B cell (primary cell): ENCODE data around the gene BLCAP. TPM values are rescaled to one million over a fixed set of nuclear protein-coding genes. Genes with fewer than 3 reads are reported as not detected.

Experiments
- ATAC-seq: fragments of 200-7000 bp; cut with Tn5 transposase; one replicate; pipeline ENCODE4 v1.10.0; 2021; ENCODE audit warnings: low read depth, mild to moderate bottlenecking, moderate number of reproducible peaks, moderate library complexity
- CTCF ChIA-PET: fragments of 350-600 bp; sonication (Branson Sonifier 250); formaldehyde crosslinking; loops from one replicate; lab custom pipeline; 2021; ENCODE audit warnings: antibody characterized with exemption, inconsistent platforms; lab: Charles Lee
- POLR2A ChIA-PET: fragments of 350-600 bp; sonication (Branson Sonifier 250); formaldehyde crosslinking; loops from one replicate; lab custom pipeline; 2021; ENCODE audit warnings: antibody characterized with exemption; lab: Charles Lee
- DNase-seq: peaks from one replicate; pipeline ENCODE4 v3.0.0; 2013
- H2AFZ ChIP-seq: 2 replicates; pipeline ENCODE4 v1.6.1; 2012; ENCODE audit warnings: mild to moderate bottlenecking, low read depth, low read length; ENCODE audit not compliant: insufficient read depth, poor library complexity, severe bottlenecking
- H3K27ac ChIP-seq, 2 donors: 1 replicate in 1 of 2; 2 replicates in 1 of 2; pipeline ENCODE4 v1.5.1; 2012 to 2013; ENCODE audit warnings: low read length in 2 of 2, mild to moderate bottlenecking in 2 of 2, moderate library complexity in 1 of 2
- H3K27me3 ChIP-seq, 4 experiments: fragments of 200-600 bp in 1 of 4; sonication (generic) in 1 of 4; replicated peaks in 1 of 4; 1 replicate in 2 of 4; 2 replicates in 2 of 4; pipeline versions ENCODE4 v1.6.1 to v1.7.0; 2013 to 2016; ENCODE audit warnings: low read length in 3 of 4, mild to moderate bottlenecking in 2 of 4, mixed read lengths in 1 of 4, moderate library complexity in 1 of 4; ENCODE audit not compliant: insufficient read depth in 4 of 4, control insufficient read depth in 3 of 4; ENCODE audit errors: control extremely low read depth in 1 of 4
- H3K36me3 ChIP-seq, 2 experiments: replicated peaks in 1 of 2; 1 replicate in 1 of 2; 2 replicates in 1 of 2; pipeline versions ENCODE4 v1.6.1 to v1.7.1; 2013; ENCODE audit warnings: low read length in 1 of 2; ENCODE audit not compliant: insufficient read depth in 2 of 2, control insufficient read depth in 1 of 2; ENCODE audit errors: control extremely low read depth in 1 of 2, extremely low read depth in 1 of 2
- H3K4me1 ChIP-seq, 2 donors: fragments of 200-600 bp in 1 of 2; sonication (generic) in 1 of 2; 1 replicate in 1 of 2; 2 replicates in 1 of 2; pipeline versions ENCODE4 v1.5.1 to v1.6.1; 2013 to 2017; ENCODE audit warnings: low read length in 2 of 2; ENCODE audit not compliant: control insufficient read depth in 2 of 2, insufficient read depth in 2 of 2
- H3K4me2 ChIP-seq: replicated peaks from 2 replicates; pipeline ENCODE3; 2012; ENCODE audit warnings: mild to moderate bottlenecking, low read depth, low read length; ENCODE audit not compliant: poor library complexity, severe bottlenecking
- H3K4me3 ChIP-seq, 5 experiments: fragments of 200-600 bp in 1 of 5; sonication (generic) in 1 of 5; 1 replicate in 3 of 5; 2 replicates in 2 of 5; pipeline versions ENCODE4 v1.5.1 to v1.7.0; 2011 to 2016; ENCODE audit warnings: low read length in 4 of 5, mild to moderate bottlenecking in 4 of 5, low read depth in 2 of 5, control low read depth in 1 of 5, moderate library complexity in 1 of 5; ENCODE audit not compliant: insufficient read depth in 1 of 5; ENCODE audit errors: control extremely low read depth in 1 of 5, extremely low read depth in 1 of 5
- H3K79me2 ChIP-seq: fragments of 200-600 bp; sonication (generic); one replicate; pipeline ENCODE4 v1.6.0; 2016; ENCODE audit warnings: low read length; ENCODE audit not compliant: control insufficient read depth, insufficient read depth
- H3K9ac ChIP-seq: fragments of 200-600 bp; sonication (generic); 2 replicates; pipeline ENCODE4 v1.6.1; 2017; ENCODE audit warnings: mild to moderate bottlenecking, low read length, moderate library complexity
- H3K9me3 ChIP-seq, 3 donors: one replicate each; pipeline versions ENCODE4 v1.6.1 to v1.7.1; 2013; ENCODE audit warnings: low read length in 2 of 3; ENCODE audit not compliant: control insufficient read depth in 2 of 3, insufficient read depth in 1 of 3; ENCODE audit errors: control extremely low read depth in 1 of 3
- H4K20me1 ChIP-seq: 2 replicates; pipeline ENCODE4 v1.6.0; 2012; ENCODE audit warnings: mild to moderate bottlenecking, low read length; ENCODE audit not compliant: insufficient read depth, control insufficient read depth, poor library complexity, severe bottlenecking
- H3K27ac Mint-ChIP-seq: one replicate; pipeline ENCODE4 v1.8.0; 2021; ENCODE audit warnings: mixed read lengths
- H3K27me3 Mint-ChIP-seq: one replicate; pipeline ENCODE4 v1.8.0; 2021; ENCODE audit warnings: mixed read lengths
- H3K4me1 Mint-ChIP-seq: one replicate; pipeline ENCODE4 v1.8.0; 2021; ENCODE audit warnings: mixed read lengths
- H3K4me3 Mint-ChIP-seq: one replicate; pipeline ENCODE4 v1.8.0; 2021; ENCODE audit warnings: mixed read lengths
- H3K9me3 Mint-ChIP-seq: one replicate; pipeline ENCODE4 v1.8.0; 2022; ENCODE audit warnings: mixed read lengths; ENCODE audit not compliant: insufficient read depth
- CTCF ChIP-seq: fragments of 200-600 bp; IDR thresholded peaks from one replicate; pipeline ENCODE4 v1.8.0; 2022; ENCODE audit warnings: antibody characterized with exemption, mild to moderate bottlenecking
- EZH2 ChIP-seq: IDR thresholded peaks from 2 replicates; pipeline ENCODE4 v1.6.1; 2012; ENCODE audit warnings: borderline replicate concordance, low read depth, mild to moderate bottlenecking, moderate library complexity, low read length; ENCODE audit not compliant: insufficient read depth, poor library complexity, severe bottlenecking
- WGBS: methylation state at CpG from one replicate; pipeline ENCODE4 v1.1.5; 2013; ENCODE audit warnings: missing lambda C conversion rate; ENCODE audit not compliant: insufficient coverage; 5-methylcytosine and 5-hydroxymethylcytosine counted together
- intact Hi-C: fragments of 100-400 bp; cut with micrococcal nuclease; formaldehyde crosslinking; loops from one replicate; pipeline ENCODE4 v1.10.0; 2022
- polyA plus RNA-seq: library from polyadenylated mRNA; depleted of rRNA; stranded (reverse); fragments of >200 nt; gene quantifications from 2 replicates; pipeline ENCODE4 v1.2.3, GENCODE V29; 2012
- total RNA-seq, 2 donors: library from RNA; stranded (reverse); fragments of 120-200 nt in 1 of 2; gene quantifications; 1 replicate in 1 of 2; 2 replicates in 1 of 2; pipeline versions ENCODE4 v1.2.3 to v1.2.4, GENCODE V29; 2013 to 2022

Gene BLCAP
- total and polyA plus RNA-seq, 2 donors (not counting 1 experiment from before 2014, with no cell fraction given) = 56.2 to 188 TPM

GRCh38 chr20:37540001-37540400 is 12.3 kb upstream of the BLCAP start:
- CTCF ChIA-PET = no interaction called here
- Histone ChIP-seq H3K27ac (no peak overlapping the region), H3K79me2 (no peaks in the 10 kb centered on the region), H3K27me3 (peaks cover 0 to 9% (median 0%) of the 10 kb centered on the region in 4 experiments), H4K20me1 (no peaks in the 10 kb centered on the region), H3K4me2 (no peak overlapping the region), H3K9me3 (no peaks in the 10 kb centered on the region), H3K9ac (no peak overlapping the region), H3K4me3 (no peak overlapping the region), H3K36me3 (no peaks in the 10 kb centered on the region), H2AFZ (no peak overlapping the region), H3K4me1 (no peaks in the 10 kb centered on the region)
- DNase-seq = no peak
- H3K27ac Mint-ChIP-seq = no peak overlapping the region
- POLR2A ChIA-PET = no interaction called here
- H3K4me3 Mint-ChIP-seq = no peak overlapping the region
- H3K9me3 Mint-ChIP-seq = no peaks in the 10 kb centered on the region
- H3K27me3 Mint-ChIP-seq = peaks cover 20% of the 10 kb centered on the region
- no peak for ATAC-seq
- no CpG with 5 or more reads among the region's 5 CpGs for WGBS
- intact Hi-C loops = no loop called here
- peaks cover 5% of the 10 kb centered on the region for H3K4me1 Mint-ChIP-seq
- TF ChIP-seq EZH2 = no peak
- TF ChIP-seq CTCF = no peak

- ChIA-PET CTCF (interaction anchor here (1.1 kb wide), 1 partner anchor 9 kb away, joined by 4 read pairs; no protein-coding TSS in a partner anchor), POLR2A (no interaction called here)
- TF ChIP-seq CTCF (no peak), EZH2 (no peak)
- no peaks in the 10 kb centered on the region for H3K79me2 ChIP-seq
- H3K4me1 ChIP-seq = peaks cover 4% of the 10 kb centered on the region in 2 donors
- no peak overlapping the region for H3K27ac Mint-ChIP-seq
- H3K9ac ChIP-seq = no peak overlapping the region
- no CpG with 5 or more reads among the region's 4 CpGs for WGBS
- H3K4me3 Mint-ChIP-seq = no peak overlapping the region
- peaks cover 0 to 6% (median 0%) of the 10 kb centered on the region in 4 experiments for H3K27me3 ChIP-seq
- no peaks in the 10 kb centered on the region for H3K36me3 ChIP-seq
- ATAC-seq (no peak), DNase-seq (no peak)
- no peak overlapping the region for H3K27ac ChIP-seq
- intact Hi-C loops = no loop called here
- peaks cover 10% of the 10 kb centered on the region for H3K4me1 Mint-ChIP-seq
- no peaks in the 10 kb centered on the region for H3K9me3 Mint-ChIP-seq
- no peaks in the 10 kb centered on the region for H3K9me3 ChIP-seq
- no peak overlapping the region for H3K4me2 ChIP-seq
- H3K4me3 ChIP-seq = no peak overlapping the region
- no peak overlapping the region for H2AFZ ChIP-seq
- no peaks in the 10 kb centered on the region for H4K20me1 ChIP-seq
- H3K27me3 Mint-ChIP-seq = peaks cover 20% of the 10 kb centered on the region
These were observed 11.7 kb upstream of the BLCAP start for GRCh38 chr20:37539424-37539823.
